HCT116 (cell line): ENCODE results near the gene HEPACAM2. TPM values are rescaled to one million over a fixed set of nuclear protein-coding genes. Genes with fewer than 3 reads are reported as not detected.

Experiments used
- ATAC-seq: fragments of 200-7000 bp; cut with Tn5 transposase; 2 replicates; pipeline ENCODE4 v1.9.1; 2020; ENCODE audit warnings: mild to moderate bottlenecking, moderate library complexity
- BruUV-seq: library from RNA; stranded (reverse); fragments of 400-500 nt; replicated peaks from 2 replicates; lab custom pipeline; 2021; lab: Mats Ljungman, UMichigan
- CTCF ChIA-PET: fragments of 300-600 bp; sonication (Branson Sonifier 250); formaldehyde crosslinking; loops from one replicate; lab custom pipeline; 2021; ENCODE audit warnings: antibody characterized with exemption; lab: Charles Lee
- POLR2A ChIA-PET: fragments of 300-600, 350-600 bp; sonication (Branson Sonifier 250); formaldehyde crosslinking; loops from one replicate; lab custom pipeline; 2021; ENCODE audit warnings: antibody characterized with exemption; lab: Charles Lee
- RAD21 ChIA-PET, 2 experiments: fragments of 300-600 bp; sonication (Branson Sonifier 250); formaldehyde crosslinking; loops; one replicate each; lab custom pipeline; 2023; ENCODE audit warnings: low total read pairs in 2 of 2; ENCODE audit not compliant: uncharacterized antibody in 2 of 2, unreplicated experiment in 2 of 2, low non-redundant PET in 1 of 2; lab: Charles Lee
- DNase-seq: peaks from one replicate; pipeline ENCODE4 v3.0.0-alpha.2; 2010; ENCODE audit warnings: low read depth, low spot score
- H2AFZ ChIP-seq: fragments of 200-600 bp; shearing (Covaris generic), sonication (generic); 2 replicates; pipeline ENCODE4 v1.6.1; 2017; ENCODE audit warnings: low read depth, mixed run types, mixed read lengths, antibody characterized with exemption, low read length; ENCODE audit not compliant: poor library complexity, severe bottlenecking
- H3K27ac ChIP-seq: 2 replicates; pipeline ENCODE4 v1.5.1; 2012; ENCODE audit warnings: low read depth, low read length
- H3K27me3 ChIP-seq: fragments of 200-600 bp; sonication (generic); 2 replicates; pipeline ENCODE4 v1.6.1; 2016; ENCODE audit warnings: mixed run types, low read length, mixed read lengths; ENCODE audit not compliant: insufficient read depth
- H3K36me3 ChIP-seq, 2 experiments: fragments of 200-500 bp in 1 of 2; fragments of 200-600 bp in 1 of 2; sonication (Bioruptor generic) in 1 of 2; sonication (generic) in 1 of 2; 2 replicates each; pipeline versions ENCODE4 v1.5.1 to v1.6.1; 2014 to 2016; ENCODE audit warnings: low read length in 2 of 2, inconsistent platforms in 1 of 2, mixed read lengths in 1 of 2, mixed run types in 1 of 2; ENCODE audit not compliant: insufficient read depth in 2 of 2, control insufficient read depth in 1 of 2
- H3K4me1 ChIP-seq, 2 experiments: fragments of 200-600 bp in 1 of 2; sonication (generic) in 1 of 2; 2 replicates each; pipeline versions ENCODE4 v1.5.1 to v1.6.1; 2012 to 2017; ENCODE audit warnings: low read length in 2 of 2, inconsistent platforms in 1 of 2, mild to moderate bottlenecking in 1 of 2, mixed read lengths in 1 of 2, mixed run types in 1 of 2, moderate library complexity in 1 of 2; ENCODE audit not compliant: insufficient read depth in 2 of 2, control insufficient read depth in 1 of 2
- H3K4me2 ChIP-seq: fragments of 200-600 bp; sonication (generic); 2 replicates; pipeline ENCODE4 v1.6.1; 2017; ENCODE audit warnings: mixed run types, low read length, mixed read lengths
- H3K4me3 ChIP-seq, 2 experiments: fragments of 200-600 bp in 1 of 2; sonication (generic) in 1 of 2; replicated peaks in 1 of 2; 2 replicates each; pipeline ENCODE4 v1.5.1; 2011 to 2016; ENCODE audit warnings: low read length in 2 of 2, control low read depth in 1 of 2, low read depth in 1 of 2, mild to moderate bottlenecking in 1 of 2, mixed read lengths in 1 of 2, mixed run types in 1 of 2
- H3K79me2 ChIP-seq: fragments of 200-600 bp; sonication (generic); 2 replicates; pipeline ENCODE4 v1.6.1; 2017; ENCODE audit warnings: mild to moderate bottlenecking, mixed run types, low read length, moderate library complexity, mixed read lengths; ENCODE audit not compliant: insufficient read depth
- H3K9ac ChIP-seq: fragments of 200-600 bp; sonication (generic); 2 replicates; pipeline ENCODE4 v1.6.1; 2016; ENCODE audit warnings: low read length, mixed read lengths
- H3K9me2 ChIP-seq: fragments of 200-600 bp; sonication (generic), shearing (Covaris generic); 2 replicates; pipeline ENCODE4 v1.6.1; 2017; ENCODE audit warnings: mixed run types, mild to moderate bottlenecking, moderate library complexity; ENCODE audit not compliant: insufficient read depth
- H3K9me3 ChIP-seq, 2 experiments: fragments of 200-500 bp in 1 of 2; fragments of 200-600 bp in 1 of 2; sonication (Bioruptor generic) in 1 of 2; sonication (generic) in 1 of 2; 2 replicates each; pipeline ENCODE4 v1.6.1; 2014 to 2017; ENCODE audit warnings: low read length in 2 of 2, mixed read lengths in 2 of 2, inconsistent platforms in 1 of 2, low read depth in 1 of 2, mild to moderate bottlenecking in 1 of 2, mixed run types in 1 of 2, moderate library complexity in 1 of 2; ENCODE audit not compliant: control insufficient read depth in 1 of 2, insufficient read depth in 1 of 2
- H4K20me1 ChIP-seq: fragments of 200-600 bp; sonication (generic), shearing (Covaris generic); 2 replicates; pipeline ENCODE4 v1.6.1; 2017; ENCODE audit warnings: mixed run types, mild to moderate bottlenecking, moderate library complexity; ENCODE audit not compliant: insufficient read depth
- ATF3 ChIP-seq: IDR thresholded peaks from 2 replicates; pipeline ENCODE4 v1.6.1; 2012
- CEBPB ChIP-seq: IDR thresholded peaks from 2 replicates; pipeline ENCODE4 v1.6.1; 2012; ENCODE audit warnings: low read depth
- EGR1 ChIP-seq: IDR thresholded peaks from 2 replicates; pipeline ENCODE4 v1.6.1; 2012; ENCODE audit warnings: low read depth
- ELF1 ChIP-seq: IDR thresholded peaks from 2 replicates; pipeline ENCODE4 v1.6.1; 2012; ENCODE audit warnings: low read depth, borderline replicate concordance
- EZH2phosphoT487 ChIP-seq: fragments of 200-600 bp; IDR thresholded peaks from 2 replicates; pipeline ENCODE4 v1.6.1; 2018; ENCODE audit warnings: antibody characterized with exemption, borderline replicate concordance
- FOSL1 ChIP-seq: IDR thresholded peaks from 2 replicates; pipeline ENCODE4 v1.6.1; 2012; ENCODE audit warnings: low read depth
- MAX ChIP-seq: IDR thresholded peaks from 2 replicates; pipeline ENCODE4 v1.6.1; 2012
- POLR2AphosphoS5 ChIP-seq: IDR thresholded peaks from 2 replicates; pipeline ENCODE4 v1.6.1; 2011; ENCODE audit warnings: mild to moderate bottlenecking, low read depth, low read length, moderate library complexity
- RAD21 ChIP-seq: IDR thresholded peaks from 2 replicates; pipeline ENCODE4 v1.6.1; 2012; ENCODE audit warnings: low read depth, mild to moderate bottlenecking
- REST ChIP-seq: IDR thresholded peaks from 2 replicates; pipeline ENCODE4 v1.6.1; 2012; ENCODE audit warnings: low read depth
- SIN3A ChIP-seq: IDR thresholded peaks from 2 replicates; pipeline ENCODE4 v1.6.1; 2012; ENCODE audit warnings: low read depth
- SP1 ChIP-seq: IDR thresholded peaks from 2 replicates; pipeline ENCODE4 v1.6.1; 2012; ENCODE audit warnings: low read depth
- SRF ChIP-seq: IDR thresholded peaks from 2 replicates; pipeline ENCODE4 v1.6.1; 2012; ENCODE audit warnings: low read depth
- TCF7L2 ChIP-seq: IDR thresholded peaks from 2 replicates; pipeline ENCODE4 v1.7.0; 2011; ENCODE audit warnings: borderline replicate concordance, inconsistent platforms; ENCODE audit not compliant: insufficient read depth, insufficient read length; ENCODE audit errors: extremely low read depth
- YY1 ChIP-seq: IDR thresholded peaks from 2 replicates; pipeline ENCODE4 v1.6.1; 2011; ENCODE audit warnings: low read length, low read depth, moderate library complexity, mild to moderate bottlenecking; ENCODE audit not compliant: insufficient replicate concordance; ENCODE audit errors: extremely low read depth
- ZFX ChIP-seq: fragments of 450-650 bp; IDR thresholded peaks from 2 replicates; pipeline ENCODE4 v1.6.1; 2017
- ZNF274 ChIP-seq: fragments of 200-500 bp; sonication (Bioruptor generic); IDR thresholded peaks from 2 replicates; pipeline ENCODE4 v1.6.1; 2014; ENCODE audit warnings: mild to moderate bottlenecking, low read depth, low read length, inconsistent platforms
- intact Hi-C: fragments of 100-400 bp; cut with micrococcal nuclease; formaldehyde crosslinking; loops from 2 replicates; pipeline ENCODE4 v1.10.0; 2022
- total RNA-seq: library from RNA; stranded (reverse); gene quantifications from one replicate; pipeline ENCODE4 v1.2.1, GENCODE V29; 2021; ENCODE audit not compliant: unreplicated experiment

HEPACAM2 gene
- total RNA-seq, 1 experiment from 2014 or later = not detected

- Histone ChIP-seq H3K9me2 (no peaks in the 10 kb centered on the region), H3K27me3 (no peaks in the 10 kb centered on the region), H3K4me2 (no peak overlapping the region), H3K4me3 (no peak overlapping the region), H2AFZ (no peak overlapping the region), H3K79me2 (no peaks in the 10 kb centered on the region), H3K36me3 (no peaks in the 10 kb centered on the region), H3K27ac (no peak overlapping the region), H3K9ac (no peak overlapping the region), H3K4me1 (no peaks in the 10 kb centered on the region), H3K9me3 (no peaks in the 10 kb centered on the region), H4K20me1 (no peaks in the 10 kb centered on the region)
- BruUV-seq = no TSS peak
- DNase-seq = no peak
- CTCF ChIA-PET = no interaction called here
- POLR2A ChIA-PET = no interaction called here
- intact Hi-C loops = no loop called here
- no peak for TF ChIP-seq SIN3A
- no peak for TF ChIP-seq POLR2AphosphoS5
- TF ChIP-seq ELF1 = no peak
- no peak for TF ChIP-seq TCF7L2
- no peak for TF ChIP-seq ATF3
- TF ChIP-seq EZH2phosphoT487 = no peak
- TF ChIP-seq FOSL1 = no peak
- TF ChIP-seq EGR1 = no peak
- TF ChIP-seq ZFX = no peak
- TF ChIP-seq SP1 = no peak
- no peak for TF ChIP-seq REST
- TF ChIP-seq MAX = no peak
- no peak for TF ChIP-seq RAD21
- no peak for TF ChIP-seq CEBPB
- TF ChIP-seq SRF = no peak
- TF ChIP-seq YY1 = no peak
- TF ChIP-seq ZNF274 = no peak
- RAD21 ChIA-PET = no interaction called here
- no peak for ATAC-seq
These were observed 65.9 kb downstream of the HEPACAM2 start for GRCh38 chr7:93160410-93160809.
